HG03159 (cell line): ENCODE measurements around the gene F12.

ENCODE experiments used
- ATAC-seq: cut with Tn5 transposase; IDR thresholded peaks from one replicate; pipeline ENCODE4 v1.9.1; 2021; ENCODE audit warnings: mild to moderate bottlenecking, moderate library complexity; ENCODE audit not compliant: unreplicated experiment

Gene F12

GRCh38 chr5:177357459-177358351, 51.7 kb downstream of the F12 start, which contains the start of gene RGS14:
TSS of gene RGS14 (plus strand) at chr5:177357924. CDS start at chr5:177358025, 101 bp downstream.
- peak; percentile 85 for ATAC-seq

DNA sequence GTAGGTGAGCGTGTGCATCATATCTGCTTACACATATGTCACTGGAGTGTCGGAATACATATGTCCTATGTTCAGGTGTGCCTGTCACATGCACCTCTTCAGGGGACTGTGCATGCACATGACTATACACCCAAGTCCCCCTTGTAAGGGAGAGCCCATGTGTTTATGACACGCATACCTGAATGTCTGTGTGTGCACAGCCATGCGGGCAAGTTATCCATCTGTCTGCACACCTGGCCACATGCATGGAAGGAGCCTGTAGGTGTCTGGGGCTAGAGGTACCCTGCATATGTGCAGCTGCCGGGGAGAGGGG, 52.3 kb downstream of the F12 start:
- no peak for ATAC-seq

DNA sequence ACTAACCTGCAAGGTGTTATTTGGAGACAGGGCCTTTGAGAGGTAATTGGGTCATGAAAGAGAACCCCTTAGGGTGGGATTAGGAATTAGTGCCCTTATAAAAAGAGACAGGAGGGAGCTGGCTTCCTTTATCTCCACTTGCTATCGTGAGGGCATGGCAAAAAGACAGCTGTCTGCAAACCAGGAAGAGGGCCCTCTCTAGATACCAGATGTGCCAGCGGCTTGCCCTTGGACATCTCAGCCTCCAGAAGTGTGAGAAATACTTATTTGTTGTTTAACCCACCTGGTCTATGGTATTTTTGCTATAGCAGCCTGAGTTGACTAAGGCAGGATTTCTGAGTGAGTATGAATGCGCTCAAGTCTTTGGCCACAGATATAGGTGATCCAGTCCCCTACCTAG, 52.6 kb downstream of the F12 start:
- no peak for ATAC-seq

GRCh38 chr5:177355868-177356168, 53.5 kb downstream of the F12 start:
- no peak for ATAC-seq

DNA sequence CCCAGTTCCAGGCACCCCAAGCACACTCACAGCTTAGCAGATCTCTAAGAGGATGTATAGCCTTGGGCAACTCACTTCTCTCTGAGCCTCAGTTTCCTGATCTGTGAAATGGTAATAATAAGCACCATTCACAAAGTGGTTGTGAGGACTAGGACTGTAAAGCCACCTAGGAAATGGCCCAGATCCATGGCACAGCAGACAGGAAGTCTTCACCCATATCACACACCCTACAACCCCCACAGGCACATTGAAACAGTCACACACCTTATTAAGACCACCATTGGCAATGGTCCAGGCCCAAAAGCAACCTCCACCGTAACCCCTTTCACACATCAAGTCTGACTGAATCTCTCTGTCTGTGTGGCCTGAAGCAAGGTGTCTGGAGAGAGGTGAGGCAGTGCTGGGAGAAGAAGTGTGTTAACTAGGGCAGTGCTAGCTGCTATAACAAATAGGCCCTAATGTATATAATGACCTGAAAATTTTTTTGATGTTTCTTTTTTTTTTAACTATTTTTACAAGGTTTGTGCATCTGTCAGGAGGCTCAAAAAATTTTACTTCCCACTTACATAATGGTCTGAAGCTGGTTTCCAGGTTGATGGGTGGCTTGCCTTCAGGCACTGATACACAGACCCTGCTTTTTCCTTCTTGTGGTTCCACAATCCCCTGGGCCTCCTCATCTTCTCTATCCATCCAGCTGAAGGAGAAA, 54.0 kb downstream of the F12 start:
- no peak for ATAC-seq

GRCh38 chr5:177354711-177355110, 54.7 kb downstream of the F12 start:
- no peak for ATAC-seq

GRCh38 chr5:177354256-177354655, 55.1 kb downstream of the F12 start:
- ATAC-seq = no peak

- no peak for ATAC-seq
Observed at GRCh38 chr5:177353093-177353492, 56.3 kb downstream of the F12 start.
